ENCODE results near the gene BMPER. TPM values are rescaled to one million over a fixed set of nuclear protein-coding genes. Genes with fewer than 3 reads are reported as not detected.

The BMPER gene
- total and polyA plus RNA-seq, 2 of the 8 experiments (the other 6 are each of a cell fraction or from before 2014, with no cell fraction given), result 0.33 to 0.69 TPM

- H3K36me3 ChIP-seq (ENCODE audit: control insufficient read depth in 2 of 4, insufficient read depth in 4 of 4, low read length in 3 of 4), result no peaks in the 10 kb centered on the region
- H3K4me2 ChIP-seq (ENCODE audit: insufficient read depth in 1 of 2, low read depth in 2 of 2, low read length in 2 of 2), result no peak overlapping the region
- FAIRE-seq, result no peak
- H2BK120ac ChIP-seq (replicated peaks; ENCODE audit: low read depth, low read length), result no peak overlapping the region
- TF ChIP-seq EGR1 (IDR thresholded peaks at IDR 0.05; ENCODE audit: borderline replicate concordance, low read depth, low read length) (no peak), RXRA (IDR thresholded peaks at IDR 0.05; ENCODE audit: insufficient read depth, low read depth, low read length) (no peak), BRCA1 (IDR thresholded peaks at IDR 0.05; ENCODE audit: low read depth, low read length) (no peak), KDM1A (IDR thresholded peaks at IDR 0.05; ENCODE audit: borderline replicate concordance, low read length) (no peak), SAP30 (IDR thresholded peaks at IDR 0.05; ENCODE audit: insufficient read depth, insufficient replicate concordance, low read length) (no peak), RFX5 (IDR thresholded peaks at IDR 0.05; ENCODE audit: borderline replicate concordance, low read depth, low read length) (no peak), JUND (IDR thresholded peaks at IDR 0.05; ENCODE audit: low read length) (no peak)
- TF ChIP-seq, protein P1, sequence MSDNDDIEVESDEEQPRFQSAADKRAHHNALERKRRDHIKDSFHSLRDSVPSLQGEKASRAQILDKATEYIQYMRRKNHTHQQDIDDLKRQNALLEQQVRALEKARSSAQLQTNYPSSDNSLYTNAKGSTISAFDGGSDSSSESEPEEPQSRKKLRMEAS (IDR thresholded peaks at IDR 0.05), result no peak
- H3K23me2 ChIP-seq (ENCODE audit: low read depth, low read length), result no peaks in the 10 kb centered on the region
- CTCF ChIA-PET (ENCODE audit: partially characterized antibody), result interaction anchor here (1.0 to 1.5 kb wide), 5 partner anchors 11 to 854 kb away, joined by 3 to 9 read pairs (median 3); no protein-coding TSS in a partner anchor
- no peaks in the 10 kb centered on the region for H3K79me2 ChIP-seq (ENCODE audit: control insufficient read depth in 1 of 2, insufficient read depth in 2 of 2, low read length in 2 of 2)
- no peak for DNase-seq (ENCODE audit: low read depth in 1 of 2, low spot score in 2 of 2)
- no peak overlapping the region for H2AK5ac ChIP-seq (ENCODE audit: low read depth, low read length)
- no peak overlapping the region for H2BK12ac ChIP-seq (ENCODE audit: low read depth, low read length)
- H4K5ac ChIP-seq (ENCODE audit: insufficient read length, low read depth, low read length), result no peak overlapping the region
- no peak overlapping the region for H2BK5ac ChIP-seq (ENCODE audit: low read depth, low read length)
- H3K56ac ChIP-seq (replicated peaks; ENCODE audit: insufficient read length, low read depth, low read length), result no peak overlapping the region
- no peak overlapping the region for H3K9ac ChIP-seq (replicated peaks in 1 of 4; ENCODE audit: extremely low read depth in 1 of 4, low read depth in 3 of 4, low read length in 3 of 4)
- H3K79me1 ChIP-seq (ENCODE audit: low read depth, low read length), result no peaks in the 10 kb centered on the region
- no peak overlapping the region for H2AFZ ChIP-seq (ENCODE audit: low read length)
- H2BK20ac ChIP-seq (ENCODE audit: low read length), result no peak overlapping the region
- no peaks in the 10 kb centered on the region for H3K9me3 ChIP-seq (ENCODE audit: insufficient read depth in 2 of 2, low read depth in 1 of 2, low read length in 1 of 2)
- 84% methylated on average over 2 of the region's 2 CpGs; no CpG with 5 or more reads in 1 of the 2 experiments for WGBS, 2 experiments (ENCODE audit: extremely low coverage in 1 of 2, insufficient coverage in 1 of 2, insufficient read length in 1 of 2, insufficient replicate concordance in 2 of 2, low coverage in 1 of 2, low lambda C conversion rate in 2 of 2, missing lambda C conversion rate in 1 of 2)
- no peaks in the 10 kb centered on the region for H4K20me1 ChIP-seq (replicated peaks in 1 of 2; ENCODE audit: control insufficient read depth in 1 of 2, insufficient read depth in 2 of 2, low read length in 2 of 2)
- H3K14ac ChIP-seq (ENCODE audit: insufficient read length), result no peak overlapping the region
- H3K4me1 ChIP-seq (replicated peaks in 1 of 4; ENCODE audit: control insufficient read depth in 3 of 4, insufficient read depth in 4 of 4, low read length in 3 of 4), result no peaks in the 10 kb centered on the region
- no peak overlapping the region for H3K27ac ChIP-seq (ENCODE audit: low read depth, low read length)
- no peak overlapping the region for H4K8ac ChIP-seq (ENCODE audit: extremely low read depth, insufficient read depth, low read length)
- no peak overlapping the region for H3K4ac ChIP-seq (replicated peaks; ENCODE audit: insufficient read length, low read depth, low read length)
- POLR2A ChIA-PET (ENCODE audit: partially characterized antibody), result no interaction called here
- H3K4me3 ChIP-seq (ENCODE audit: extremely low read depth in 1 of 4, insufficient read depth in 2 of 4, low read depth in 3 of 4, low read length in 4 of 4), result no peak overlapping the region
- H3K23ac ChIP-seq (ENCODE audit: insufficient read length), result no peak overlapping the region
- no peak overlapping the region for H4K91ac ChIP-seq (replicated peaks; ENCODE audit: insufficient read length, low read length)
- H3K27me3 ChIP-seq (replicated peaks in 1 of 4; ENCODE audit: control insufficient read depth in 3 of 4, extremely low read depth in 1 of 4, insufficient read depth in 3 of 4, low read length in 3 of 4), result no peaks in the 10 kb centered on the region
- no peak overlapping the region for H2BK15ac ChIP-seq (ENCODE audit: low read length)
- no peak overlapping the region for H3K18ac ChIP-seq (ENCODE audit: extremely low read depth, low read length)
Observed at GRCh38 chr7:34044306-34044643, 138.9 kb downstream of the BMPER start.

Data from H1 (cell line).